IMR-90 (cell line): Measurements from ENCODE around the gene MICALL2.

Experiments
- TF ChIP-seq, protein P1 (sequence below): conservative IDR thresholded peaks from 2 replicates; pipeline ENCODE4 v1.5.1; 2012; ENCODE audit warnings: mild to moderate bottlenecking, low read depth, low read length, improper control_type of control experiment
- TF ChIP-seq, protein P2 (sequence below): fragments of 150-350 bp; IDR thresholded peaks from 2 replicates; pipeline ENCODE4 v1.6.1; 2016; ENCODE audit warnings: low read depth, mild to moderate bottlenecking, low read length, moderate library complexity, borderline replicate concordance

DNA sequence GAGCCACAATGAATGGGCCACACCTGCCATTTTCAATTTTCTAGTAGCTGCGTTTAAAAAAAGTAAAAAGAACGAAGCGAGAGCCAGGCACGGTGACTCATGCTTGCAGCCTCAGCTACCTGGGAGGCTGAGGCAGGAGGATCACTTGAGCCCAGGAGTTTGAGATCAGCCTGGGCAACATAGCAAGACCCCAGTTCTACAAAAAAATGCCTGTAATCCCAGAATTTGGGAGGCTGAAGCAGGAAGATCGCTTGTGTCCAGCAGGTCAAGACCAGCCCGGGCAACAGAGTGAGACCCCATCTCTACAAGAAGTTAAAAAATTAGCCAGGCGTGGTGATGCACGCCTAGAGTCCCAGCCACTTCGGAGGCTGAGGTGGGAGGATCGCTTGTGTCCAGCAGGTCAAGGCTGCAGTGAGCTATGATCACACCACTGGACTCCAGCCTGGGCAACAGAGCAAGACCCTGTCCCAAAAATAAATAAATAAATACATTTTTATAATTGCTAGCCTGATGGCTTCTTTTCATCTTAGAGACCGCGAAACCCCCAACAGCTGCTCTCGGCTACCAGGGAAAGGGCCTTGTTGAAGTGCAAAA, 32.1 kb downstream of the MICALL2 start:
- TF ChIP-seq, protein P1, sequence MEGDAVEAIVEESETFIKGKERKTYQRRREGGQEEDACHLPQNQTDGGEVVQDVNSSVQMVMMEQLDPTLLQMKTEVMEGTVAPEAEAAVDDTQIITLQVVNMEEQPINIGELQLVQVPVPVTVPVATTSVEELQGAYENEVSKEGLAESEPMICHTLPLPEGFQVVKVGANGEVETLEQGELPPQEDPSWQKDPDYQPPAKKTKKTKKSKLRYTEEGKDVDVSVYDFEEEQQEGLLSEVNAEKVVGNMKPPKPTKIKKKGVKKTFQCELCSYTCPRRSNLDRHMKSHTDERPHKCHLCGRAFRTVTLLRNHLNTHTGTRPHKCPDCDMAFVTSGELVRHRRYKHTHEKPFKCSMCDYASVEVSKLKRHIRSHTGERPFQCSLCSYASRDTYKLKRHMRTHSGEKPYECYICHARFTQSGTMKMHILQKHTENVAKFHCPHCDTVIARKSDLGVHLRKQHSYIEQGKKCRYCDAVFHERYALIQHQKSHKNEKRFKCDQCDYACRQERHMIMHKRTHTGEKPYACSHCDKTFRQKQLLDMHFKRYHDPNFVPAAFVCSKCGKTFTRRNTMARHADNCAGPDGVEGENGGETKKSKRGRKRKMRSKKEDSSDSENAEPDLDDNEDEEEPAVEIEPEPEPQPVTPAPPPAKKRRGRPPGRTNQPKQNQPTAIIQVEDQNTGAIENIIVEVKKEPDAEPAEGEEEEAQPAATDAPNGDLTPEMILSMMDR: no peak
- TF ChIP-seq, protein P2, sequence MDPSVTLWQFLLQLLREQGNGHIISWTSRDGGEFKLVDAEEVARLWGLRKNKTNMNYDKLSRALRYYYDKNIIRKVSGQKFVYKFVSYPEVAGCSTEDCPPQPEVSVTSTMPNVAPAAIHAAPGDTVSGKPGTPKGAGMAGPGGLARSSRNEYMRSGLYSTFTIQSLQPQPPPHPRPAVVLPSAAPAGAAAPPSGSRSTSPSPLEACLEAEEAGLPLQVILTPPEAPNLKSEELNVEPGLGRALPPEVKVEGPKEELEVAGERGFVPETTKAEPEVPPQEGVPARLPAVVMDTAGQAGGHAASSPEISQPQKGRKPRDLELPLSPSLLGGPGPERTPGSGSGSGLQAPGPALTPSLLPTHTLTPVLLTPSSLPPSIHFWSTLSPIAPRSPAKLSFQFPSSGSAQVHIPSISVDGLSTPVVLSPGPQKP: no peak
